Skin epidermis (tissue), 12 donors: ENCODE measurements around the gene CORO6.
A peak's percentile ranks its signal among the peaks of the same experiment; 100 is the strongest.

Experiments
- H3K27ac ChIP-seq, 21 experiments: fragments of 200-600 bp; sonication (generic) in 11 of 21; one replicate each; pipeline ENCODE4 v1.5.0; 2020; ENCODE audit warnings: mild to moderate bottlenecking in 3 of 21, inconsistent platforms in 2 of 21, moderate library complexity in 2 of 21
- H3K4me3 ChIP-seq, 7 experiments: fragments of 200-600 bp; sonication (generic) in 2 of 7; one replicate each; pipeline ENCODE4 v1.5.0; 2020; ENCODE audit warnings: inconsistent platforms in 2 of 7, mild to moderate bottlenecking in 2 of 7, moderate library complexity in 1 of 7

CORO6 gene

DNA sequence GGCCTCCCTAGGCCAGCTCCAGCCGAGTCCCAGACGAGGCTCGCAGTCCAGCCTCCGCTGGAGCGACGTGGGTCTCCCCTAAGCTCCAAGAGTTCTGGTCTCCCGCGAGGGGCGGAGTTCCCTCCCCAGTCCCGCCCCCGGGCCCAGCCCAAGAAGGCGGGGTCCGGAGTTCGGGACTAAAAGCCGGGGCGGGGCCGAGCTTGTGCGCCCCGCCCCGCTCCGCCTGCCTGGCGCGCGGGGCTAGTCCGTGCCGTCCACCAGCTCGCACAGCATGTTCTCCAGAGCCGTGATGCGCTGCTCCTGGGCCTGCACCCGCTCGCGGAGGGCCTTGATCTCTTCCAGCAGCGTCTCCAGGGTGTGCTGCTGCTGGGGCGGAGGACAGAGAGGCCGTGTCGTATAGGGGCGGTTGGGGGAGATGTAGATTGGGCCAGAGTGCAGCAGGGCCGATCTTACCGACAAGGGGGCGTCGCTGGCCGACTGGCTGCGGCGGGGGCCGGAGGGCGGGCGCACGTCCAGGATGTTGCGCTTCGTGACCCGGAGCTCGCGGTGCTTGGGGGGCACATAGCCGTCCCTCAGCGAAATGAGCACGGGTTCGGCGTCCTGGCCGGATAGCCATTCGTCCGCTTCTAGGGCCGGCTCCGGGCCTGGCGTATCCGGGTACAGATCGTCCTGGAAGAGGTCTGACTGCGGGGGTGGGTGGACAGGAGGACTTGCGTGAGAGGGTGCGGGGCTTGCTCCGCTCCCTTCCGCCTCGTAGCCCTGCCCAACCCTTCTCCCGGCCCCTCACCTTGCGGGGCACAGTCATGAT is 7.0 kb downstream of the CORO6 start:
- peak overlapping the region; percentile 4 to 44 (median 24) for H3K4me3 ChIP-seq
- H3K27ac ChIP-seq = peak overlapping the region in 9 of 21 experiments; percentile 3 to 79 (median 53)

DNA sequence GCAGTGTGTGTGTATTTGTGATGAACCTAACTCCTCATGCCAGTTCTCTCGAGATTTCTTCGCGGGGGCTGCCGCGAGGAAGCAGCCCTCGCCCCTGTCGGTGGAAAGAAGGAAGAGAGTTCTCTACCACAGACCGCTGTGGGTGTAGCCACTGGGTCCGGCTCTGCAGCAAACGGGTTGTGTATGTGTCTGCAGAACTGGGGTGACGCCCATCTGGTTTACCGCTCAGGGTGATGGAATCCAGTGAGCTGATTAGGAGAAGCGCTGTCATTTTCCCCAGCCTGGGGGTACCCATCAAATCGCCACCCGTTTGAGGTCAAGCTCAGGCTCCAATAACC is 7.7 kb downstream of the CORO6 start:
- H3K4me3 ChIP-seq = peak overlapping the region; percentile 4 to 44 (median 24)
- peak overlapping the region in 9 of 21 experiments; percentile 3 to 79 (median 53) for H3K27ac ChIP-seq

DNA sequence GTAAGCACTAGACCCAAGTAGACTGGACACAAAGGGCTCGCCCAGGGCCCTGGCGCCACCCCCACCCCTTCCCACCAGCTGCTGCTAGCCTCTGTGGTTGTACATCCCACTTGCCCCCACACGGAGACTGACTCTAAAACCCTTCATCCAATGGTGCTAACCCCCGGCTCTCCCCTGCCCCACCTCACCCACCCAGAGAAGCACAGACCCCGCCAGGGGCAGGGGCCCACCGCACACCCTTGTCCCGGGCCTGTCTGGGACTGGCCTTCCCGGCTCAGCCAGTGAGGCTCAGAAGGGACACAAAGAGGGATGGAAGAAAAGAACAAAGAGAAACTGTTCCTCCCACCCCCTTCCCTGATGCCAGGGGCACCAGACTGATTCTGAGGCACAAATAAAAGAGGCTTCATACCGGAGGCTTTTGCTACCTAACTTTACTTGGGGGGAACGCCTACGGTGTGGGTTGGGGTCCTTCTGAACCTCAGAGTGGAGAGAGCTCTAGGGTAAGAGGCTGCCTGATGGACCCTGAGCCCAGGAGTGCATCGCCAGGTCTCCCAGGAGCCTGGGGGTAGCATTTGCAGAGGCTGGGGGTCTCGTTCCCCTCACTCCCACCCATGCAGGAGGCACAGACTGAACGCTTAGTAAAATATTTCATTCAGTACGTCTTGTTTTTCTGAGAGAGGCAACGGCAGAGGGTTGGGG is 8.2 kb downstream of the CORO6 start:
- Histone ChIP-seq H3K27ac (peak overlapping the region in 2 of 21 experiments; percentile 3 to 79), H3K4me3 (peak overlapping the region in 1 of 7 experiments; percentile 35)

DNA sequence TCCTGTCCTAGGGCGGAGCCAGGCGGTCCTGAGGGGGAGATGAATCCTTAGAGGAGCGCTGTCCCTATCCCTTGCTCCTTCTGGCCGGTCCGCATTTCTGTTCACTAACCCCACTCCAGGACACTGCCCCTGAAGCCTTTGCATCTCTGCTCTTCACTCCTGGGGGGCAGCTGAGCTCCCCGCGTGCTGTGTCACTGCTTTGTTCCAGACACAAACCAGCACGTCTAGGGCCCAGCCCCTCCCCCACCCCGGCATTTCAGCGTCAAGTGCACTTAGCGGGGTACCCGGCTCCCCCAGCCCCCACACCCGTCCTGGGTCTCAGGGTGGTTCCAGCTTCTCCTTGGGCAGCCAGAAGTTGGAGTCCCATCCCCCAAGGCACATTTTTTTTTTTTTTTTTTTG is 8.9 kb downstream of the CORO6 start:
- Histone ChIP-seq H3K4me3 (peak overlapping the region in 6 of 7 experiments; percentile 16 to 32 (median 22)), H3K27ac (peak overlapping the region in 2 of 21 experiments; percentile 24 to 63)

DNA sequence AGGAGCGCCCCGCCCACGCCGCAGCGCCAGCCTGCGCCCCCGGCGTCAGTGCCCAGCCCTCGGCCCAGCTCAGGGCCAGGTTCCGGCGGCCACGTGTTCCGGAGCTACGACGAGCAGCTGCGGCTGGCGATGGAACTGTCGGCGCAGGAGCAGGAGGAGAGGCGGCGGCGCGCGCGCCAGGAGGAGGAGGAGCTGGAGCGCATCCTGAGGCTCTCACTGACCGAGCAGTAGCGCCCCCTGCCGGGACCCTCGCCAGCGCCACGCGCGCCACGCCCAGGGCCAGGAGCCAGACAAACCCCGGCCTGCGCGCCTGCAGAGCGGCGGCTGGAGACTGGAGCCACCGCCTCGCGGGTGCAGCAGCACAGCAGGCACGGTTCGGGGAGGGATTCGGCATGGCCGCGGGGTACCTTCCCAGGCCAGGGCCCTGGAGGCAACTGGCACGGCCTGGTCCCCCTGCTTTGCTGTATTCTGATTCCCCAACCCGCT is 9.3 kb downstream of the CORO6 start:
- Histone ChIP-seq H3K4me3 (peak overlapping the region in 6 of 7 experiments; percentile 16 to 32 (median 22)), H3K27ac (peak overlapping the region in 5 of 21 experiments; percentile 15 to 63 (median 22))

DNA sequence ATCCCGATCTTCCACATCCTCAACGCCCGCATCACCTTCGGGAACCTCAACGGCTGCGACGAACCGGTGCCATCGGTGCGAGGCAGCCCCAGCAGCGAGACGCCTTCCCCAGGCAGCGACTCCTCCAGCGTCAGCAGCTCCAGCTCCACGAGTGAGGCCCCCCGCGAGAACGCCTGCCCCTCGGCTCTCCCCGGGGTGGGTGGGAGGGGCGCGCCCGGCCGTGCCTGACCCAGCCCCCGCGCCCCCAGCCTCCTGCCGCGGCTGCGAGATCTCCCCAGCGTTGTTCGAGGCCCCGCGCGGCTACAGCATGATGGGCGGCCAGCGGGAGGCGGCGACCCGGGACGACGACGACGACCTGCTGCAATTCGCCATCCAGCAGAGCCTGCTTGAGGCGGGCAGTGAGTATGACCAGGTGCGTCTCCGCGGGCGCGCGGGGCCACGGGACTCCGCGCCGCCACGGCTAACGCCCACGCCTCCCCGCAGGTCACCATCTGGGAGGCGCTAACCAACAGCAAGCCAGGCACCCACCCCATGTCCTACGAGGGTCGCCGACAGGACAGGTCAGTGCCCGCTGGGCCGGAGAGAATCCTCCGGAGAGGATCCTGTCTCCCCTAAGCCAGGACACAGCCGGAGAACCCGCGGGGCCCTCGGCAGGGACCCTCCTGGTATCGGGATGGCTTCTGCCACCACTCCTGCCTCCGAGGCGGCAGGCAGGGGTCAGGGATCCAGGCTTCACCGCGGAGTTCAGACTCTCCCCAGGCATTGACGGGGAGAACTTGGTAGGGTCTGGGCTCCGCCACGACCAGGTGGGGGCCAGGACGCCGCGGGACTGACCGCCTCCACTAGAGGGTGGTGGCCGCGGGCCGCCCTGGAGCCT is 10.1 kb downstream of the CORO6 start:
- H3K4me3 ChIP-seq = peak overlapping the region in 6 of 7 experiments; percentile 16 to 32 (median 22)
- peak overlapping the region in 3 of 21 experiments; percentile 15 to 22 (median 17) for H3K27ac ChIP-seq

DNA sequence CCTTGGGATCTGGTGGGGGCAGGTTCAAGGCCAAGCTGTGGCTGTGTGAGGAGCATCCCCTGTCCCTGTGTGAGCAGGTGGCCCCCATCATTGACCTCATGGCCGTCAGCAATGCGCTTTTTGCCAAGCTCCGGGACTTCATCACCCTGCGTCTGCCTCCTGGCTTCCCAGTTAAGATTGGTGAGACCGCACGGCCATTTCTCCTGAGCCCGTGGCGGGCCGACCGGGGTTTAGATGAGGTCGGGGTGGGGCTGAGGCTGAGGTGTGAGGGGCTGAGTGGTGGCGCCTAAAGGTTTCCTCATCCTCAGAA is 10.7 kb downstream of the CORO6 start:
- H3K27ac ChIP-seq = no peak overlapping the region

DNA sequence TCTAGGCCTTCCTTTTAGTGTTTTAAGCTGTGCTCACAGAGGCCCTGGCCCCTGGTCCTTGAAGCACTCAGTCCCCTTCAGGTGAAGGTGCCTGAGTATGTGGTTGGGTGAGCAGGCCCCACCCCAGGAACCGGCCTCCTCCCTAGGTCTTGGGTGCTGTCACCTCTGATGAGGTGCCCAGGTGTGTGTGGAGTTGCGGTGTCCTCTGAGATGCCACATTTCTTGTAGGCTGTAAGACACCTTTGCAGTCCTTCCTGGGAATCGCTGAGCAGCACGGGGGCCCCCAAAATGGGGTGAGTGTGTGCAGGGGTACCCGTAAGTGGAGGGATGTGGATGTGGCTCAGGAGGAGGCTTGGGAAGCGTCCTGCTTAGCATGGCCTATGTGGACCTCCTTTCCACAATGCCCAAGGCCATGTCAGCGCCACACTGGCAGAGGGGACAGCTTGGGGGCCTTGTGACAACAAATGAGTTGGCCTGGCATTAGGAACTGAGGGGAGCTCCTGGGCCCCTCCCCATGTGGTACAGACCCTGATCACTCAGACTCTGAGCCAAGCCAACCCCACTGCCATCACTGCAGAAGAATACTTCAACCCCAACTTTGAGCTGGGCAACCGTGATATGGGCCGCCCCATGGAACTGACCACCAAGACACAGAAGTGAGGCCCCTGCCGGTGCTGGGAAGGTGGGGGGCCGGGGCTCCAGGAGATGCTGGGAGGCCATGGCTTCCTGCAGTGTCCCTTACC is 11.2 kb downstream of the CORO6 start:
- H3K4me3 ChIP-seq = no peak overlapping the region
- H3K27ac ChIP-seq = no peak overlapping the region

More for the DNA sequence above, 10.7 kb downstream of the CORO6 start:
- no peak overlapping the region for H3K4me3 ChIP-seq

DNA sequence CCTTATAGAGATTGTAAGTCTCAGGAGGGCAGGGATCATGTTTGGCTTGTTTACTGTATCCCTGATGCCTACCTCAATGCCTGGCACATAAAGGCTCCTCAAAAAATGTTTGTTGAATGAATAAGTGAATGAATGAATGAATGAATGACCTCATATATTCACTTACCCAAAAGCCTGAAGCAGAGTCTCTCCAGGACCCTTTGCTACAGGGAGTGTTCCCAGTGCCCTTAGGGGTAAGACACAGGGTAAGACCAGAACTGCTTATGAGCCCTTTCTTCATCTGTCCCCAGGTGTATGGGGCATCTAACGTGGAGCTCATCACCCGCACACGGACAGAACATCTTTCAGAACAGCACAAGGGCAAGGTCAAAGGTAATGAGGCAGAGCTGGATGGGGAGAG is 12.3 kb downstream of the CORO6 start:
- Histone ChIP-seq H3K4me3 (no peak overlapping the region), H3K27ac (no peak overlapping the region)

DNA sequence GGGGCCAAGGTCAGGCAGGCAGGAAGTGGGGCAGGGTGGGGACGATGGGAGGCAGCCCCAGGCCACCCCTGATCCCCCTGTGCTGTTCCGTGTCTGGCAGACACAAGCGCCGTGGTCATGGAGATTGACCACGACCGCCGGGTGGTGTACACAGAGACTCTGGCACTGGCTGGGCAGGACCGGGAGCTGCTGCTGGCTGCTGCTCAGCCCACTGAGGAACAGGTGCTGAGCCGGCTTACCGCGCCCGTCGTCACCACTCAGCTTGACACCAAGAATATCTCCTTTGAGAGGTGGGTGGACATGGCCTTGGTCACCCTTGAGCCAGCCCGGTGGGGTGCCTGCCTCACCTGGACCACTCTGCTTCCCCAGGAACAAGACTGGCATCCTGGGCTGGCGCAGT is 13.7 kb downstream of the CORO6 start:
- H3K4me3 ChIP-seq = no peak overlapping the region
- H3K27ac ChIP-seq = no peak overlapping the region

DNA sequence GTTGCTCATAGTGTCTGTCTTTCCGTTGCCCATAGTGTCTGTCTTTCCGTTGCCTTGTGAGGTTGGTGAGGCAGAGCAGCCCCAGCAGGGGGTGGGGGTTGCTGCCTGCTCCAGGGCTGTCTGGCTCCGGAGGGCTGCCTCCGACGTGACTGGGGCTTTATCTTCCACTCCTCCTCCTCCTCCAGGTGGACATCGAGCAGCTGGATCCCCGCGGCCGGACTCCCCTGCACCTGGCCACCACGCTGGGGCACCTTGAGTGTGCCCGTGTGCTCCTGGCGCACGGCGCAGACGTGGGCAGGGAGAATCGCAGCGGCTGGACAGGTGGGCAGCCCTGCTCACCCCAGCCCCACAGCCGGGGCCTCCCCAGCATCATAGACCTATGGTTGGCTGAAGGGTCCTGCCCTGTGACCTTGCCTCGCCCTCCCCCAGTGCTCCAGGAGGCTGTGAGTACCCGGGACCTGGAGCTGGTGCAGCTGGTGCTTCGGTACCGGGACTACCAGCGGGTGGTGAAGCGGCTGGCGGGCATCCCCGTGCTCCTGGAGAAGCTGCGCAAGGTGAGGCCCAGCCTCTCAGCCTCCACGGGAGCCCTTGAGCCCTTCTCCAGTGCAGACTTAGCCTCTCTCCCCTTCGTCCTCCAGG is 15.0 kb downstream of the CORO6 start:
- H3K4me3 ChIP-seq = no peak overlapping the region
- no peak overlapping the region for H3K27ac ChIP-seq

DNA sequence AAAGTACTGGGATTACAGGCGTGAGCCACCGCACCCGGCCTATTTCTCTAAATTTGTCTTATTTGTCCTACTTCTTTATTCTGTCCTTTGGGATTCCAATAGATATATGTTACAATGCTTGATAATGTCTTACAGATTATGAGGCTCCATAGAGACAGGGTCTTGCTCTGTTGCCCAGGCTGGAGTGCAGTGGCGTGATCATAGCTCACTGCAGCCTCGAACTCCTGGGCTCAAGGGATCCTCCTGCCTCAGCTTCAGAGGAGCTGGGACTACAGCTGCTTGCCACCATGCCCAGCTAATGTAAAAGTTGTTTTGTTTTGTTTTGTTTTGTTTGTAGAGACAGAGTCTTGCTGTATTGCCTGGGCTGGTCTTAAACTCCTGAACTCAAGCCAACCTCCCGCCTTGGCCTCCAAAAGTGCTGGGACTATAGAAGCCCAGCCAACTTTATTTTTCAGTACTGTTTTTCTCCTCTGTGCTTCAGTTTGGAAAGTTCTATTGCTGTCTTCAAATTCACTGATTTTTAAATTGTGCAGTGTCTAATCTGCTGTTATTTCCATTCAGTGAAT is 19.5 kb downstream of the CORO6 start:
- Histone ChIP-seq H3K4me3 (no peak overlapping the region), H3K27ac (no peak overlapping the region)

DNA sequence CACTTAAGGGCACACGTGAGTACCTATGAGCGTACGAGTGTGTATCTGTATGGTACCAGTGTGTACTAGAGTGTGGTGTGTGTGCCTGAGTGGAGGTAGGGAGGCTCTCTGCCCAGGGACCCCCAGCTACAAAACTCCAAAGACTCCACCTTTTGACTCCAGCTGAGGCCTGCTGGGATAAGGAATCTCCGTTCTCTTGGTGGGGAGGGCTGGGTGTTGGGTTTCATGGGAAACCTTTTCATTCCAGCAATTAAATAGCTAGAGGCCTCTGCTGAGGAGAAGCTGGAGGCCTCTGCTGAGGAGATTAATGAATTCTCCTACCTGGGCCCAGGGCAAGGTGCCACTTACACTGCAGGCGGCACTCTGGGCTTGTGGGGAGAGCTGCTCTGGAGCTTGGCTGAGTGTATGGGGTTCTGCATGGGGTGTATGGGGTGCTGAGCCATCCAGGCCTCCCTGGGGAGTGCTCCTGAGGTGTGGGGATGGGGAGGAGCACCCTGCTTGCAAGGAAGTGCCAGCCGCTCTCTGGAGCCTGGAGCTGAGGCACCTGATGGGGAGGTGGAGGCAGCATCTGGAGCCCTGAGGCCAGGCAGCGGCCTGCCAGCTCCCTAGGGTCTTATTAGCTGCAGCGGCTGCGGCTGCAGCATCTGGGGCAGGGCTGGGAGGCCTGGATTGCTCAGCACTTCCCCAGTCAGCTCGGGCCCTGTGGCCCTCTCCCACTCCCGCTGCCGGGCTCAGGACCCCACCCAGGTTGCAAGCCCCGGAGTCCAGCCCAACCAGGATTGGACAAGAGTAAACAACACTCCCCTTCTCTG is 25.1 kb downstream of the CORO6 start:
- no peak overlapping the region for H3K4me3 ChIP-seq
- no peak overlapping the region for H3K27ac ChIP-seq

DNA sequence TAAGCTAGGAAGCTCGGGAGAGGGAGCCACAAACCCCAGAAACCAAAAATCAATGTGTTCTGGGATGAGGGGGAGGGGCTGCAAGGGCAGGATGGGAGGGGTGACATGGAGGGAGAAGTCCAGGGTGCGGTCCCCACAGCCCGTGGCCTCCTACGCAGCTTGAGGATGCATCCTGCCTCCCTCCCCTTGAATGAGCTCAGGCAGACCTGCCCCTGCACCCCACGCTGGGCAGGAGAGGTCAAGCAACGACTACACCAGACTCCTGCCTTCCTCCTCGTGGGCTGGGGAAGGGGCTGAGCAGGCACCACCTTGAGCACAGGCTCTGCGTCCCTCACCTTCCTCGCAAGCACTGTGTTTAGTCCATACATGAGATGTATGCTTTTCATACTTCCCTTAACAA is 25.9 kb downstream of the CORO6 start:
- Histone ChIP-seq H3K27ac (peak overlapping the region in 2 of 21 experiments; percentile 25 to 30), H3K4me3 (no peak overlapping the region)

DNA sequence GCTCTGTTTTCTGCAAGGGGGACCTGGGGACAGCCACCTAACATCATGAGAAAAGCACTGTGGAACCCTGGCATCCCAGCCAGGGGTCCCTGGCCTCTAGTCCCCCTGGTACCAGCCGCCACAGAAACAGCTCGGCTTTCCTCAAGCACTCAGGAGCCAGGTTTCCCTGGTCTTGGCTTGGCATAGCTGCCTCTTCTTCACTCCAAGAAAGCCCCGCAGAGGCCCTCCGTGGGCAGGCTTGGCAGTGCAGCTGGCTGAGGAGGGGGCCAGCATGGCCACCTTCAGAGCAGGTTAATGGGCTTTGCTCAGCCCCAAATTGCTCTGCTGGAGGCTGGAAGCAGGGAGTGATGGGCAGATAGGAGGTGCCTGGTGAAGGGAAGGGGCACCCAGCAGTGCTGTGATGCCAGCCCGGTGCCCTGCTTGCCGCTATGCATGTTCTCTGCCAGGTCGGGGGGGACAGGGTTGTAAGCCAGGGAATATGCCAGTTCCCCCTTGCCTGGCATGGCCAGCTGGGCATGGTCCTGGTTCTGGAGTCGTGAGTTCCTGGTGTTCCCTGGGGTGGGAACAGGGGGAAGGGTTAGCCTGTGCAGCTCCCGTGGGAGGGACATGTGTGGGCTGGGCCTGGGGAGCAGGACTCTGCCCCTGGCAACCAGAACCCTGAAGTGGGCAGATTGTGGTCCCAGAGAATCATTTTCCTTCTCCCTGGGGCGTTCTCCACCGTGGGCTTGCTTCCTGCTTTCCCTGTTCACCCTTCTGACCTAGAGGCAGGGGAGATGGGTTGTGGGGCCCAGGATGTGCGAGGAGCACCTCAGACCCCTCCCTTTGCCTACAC is 26.6 kb downstream of the CORO6 start:
- Histone ChIP-seq H3K4me3 (no peak overlapping the region), H3K27ac (peak overlapping the region in 3 of 21 experiments; percentile 1 to 42 (median 37))

DNA sequence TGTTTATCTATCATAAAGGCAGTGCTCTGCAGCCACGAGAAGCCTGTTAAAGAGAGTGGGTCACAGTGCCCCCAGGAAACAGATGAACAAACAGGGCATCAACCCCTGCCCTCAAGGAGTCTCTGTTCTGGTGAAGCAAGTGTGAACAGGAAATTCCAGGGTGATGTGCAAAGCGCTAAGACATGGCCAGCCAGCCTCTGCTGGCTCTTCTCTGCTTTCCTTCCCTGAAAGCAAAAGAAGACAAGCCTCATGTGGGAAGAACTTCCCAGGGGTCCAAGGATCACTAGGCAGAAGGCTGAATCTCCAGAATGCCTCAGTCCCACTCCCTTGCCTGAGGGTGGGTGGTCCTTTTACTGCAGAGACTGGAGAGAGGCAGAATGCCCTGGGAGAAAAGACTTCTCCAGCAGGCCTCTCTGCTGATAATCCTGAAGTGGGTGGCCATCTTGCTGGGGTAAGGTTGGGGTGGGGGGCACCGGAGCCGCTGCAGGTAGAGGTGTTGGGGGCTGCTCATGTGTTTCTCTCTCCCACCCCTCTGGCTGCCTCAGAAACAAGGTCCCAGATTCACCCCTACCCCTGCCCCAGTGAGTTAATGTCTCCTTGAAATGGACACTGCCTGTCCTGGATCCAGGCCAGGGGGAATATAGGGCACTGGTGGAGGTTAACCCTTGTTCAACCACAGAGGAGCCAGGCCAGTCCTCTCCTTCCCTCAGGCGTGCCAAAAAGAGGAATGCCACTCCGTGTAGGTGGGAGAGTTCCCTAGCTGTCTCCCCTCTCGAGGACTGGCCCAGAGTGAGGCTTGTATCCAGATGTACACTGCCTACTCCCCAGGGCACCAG is 27.4 kb downstream of the CORO6 start:
- Histone ChIP-seq H3K27ac (peak overlapping the region in 2 of 21 experiments; percentile 37 to 42), H3K4me3 (no peak overlapping the region)
